B cell (primary cell): ENCODE measurements around the gene ADAMTSL1. TPM values are rescaled to one million over a fixed set of nuclear protein-coding genes. Genes with fewer than 3 reads are reported as not detected.

ENCODE experiments used
- ATAC-seq: fragments of 200-7000 bp; cut with Tn5 transposase; one replicate; pipeline ENCODE4 v1.10.0; 2021; ENCODE audit warnings: low read depth, mild to moderate bottlenecking, moderate number of reproducible peaks, moderate library complexity
- CTCF ChIA-PET: fragments of 350-600 bp; sonication (Branson Sonifier 250); formaldehyde crosslinking; loops from one replicate; lab custom pipeline; 2021; ENCODE audit warnings: antibody characterized with exemption, inconsistent platforms; lab: Charles Lee
- POLR2A ChIA-PET: fragments of 350-600 bp; sonication (Branson Sonifier 250); formaldehyde crosslinking; loops from one replicate; lab custom pipeline; 2021; ENCODE audit warnings: antibody characterized with exemption; lab: Charles Lee
- DNase-seq: peaks from one replicate; pipeline ENCODE4 v3.0.0; 2013
- H2AFZ ChIP-seq: 2 replicates; pipeline ENCODE4 v1.6.1; 2012; ENCODE audit warnings: mild to moderate bottlenecking, low read depth, low read length; ENCODE audit not compliant: insufficient read depth, poor library complexity, severe bottlenecking
- H3K27ac ChIP-seq, 2 donors: 1 replicate in 1 of 2; 2 replicates in 1 of 2; pipeline ENCODE4 v1.5.1; 2012 to 2013; ENCODE audit warnings: low read length in 2 of 2, mild to moderate bottlenecking in 2 of 2, moderate library complexity in 1 of 2
- H3K27me3 ChIP-seq, 4 experiments: fragments of 200-600 bp in 1 of 4; sonication (generic) in 1 of 4; replicated peaks in 1 of 4; 1 replicate in 2 of 4; 2 replicates in 2 of 4; pipeline versions ENCODE4 v1.6.1 to v1.7.0; 2013 to 2016; ENCODE audit warnings: low read length in 3 of 4, mild to moderate bottlenecking in 2 of 4, mixed read lengths in 1 of 4, moderate library complexity in 1 of 4; ENCODE audit not compliant: insufficient read depth in 4 of 4, control insufficient read depth in 3 of 4; ENCODE audit errors: control extremely low read depth in 1 of 4
- H3K36me3 ChIP-seq, 2 experiments: replicated peaks in 1 of 2; 1 replicate in 1 of 2; 2 replicates in 1 of 2; pipeline versions ENCODE4 v1.6.1 to v1.7.1; 2013; ENCODE audit warnings: low read length in 1 of 2; ENCODE audit not compliant: insufficient read depth in 2 of 2, control insufficient read depth in 1 of 2; ENCODE audit errors: control extremely low read depth in 1 of 2, extremely low read depth in 1 of 2
- H3K4me1 ChIP-seq, 2 donors: fragments of 200-600 bp in 1 of 2; sonication (generic) in 1 of 2; 1 replicate in 1 of 2; 2 replicates in 1 of 2; pipeline versions ENCODE4 v1.5.1 to v1.6.1; 2013 to 2017; ENCODE audit warnings: low read length in 2 of 2; ENCODE audit not compliant: control insufficient read depth in 2 of 2, insufficient read depth in 2 of 2
- H3K4me2 ChIP-seq: replicated peaks from 2 replicates; pipeline ENCODE3; 2012; ENCODE audit warnings: mild to moderate bottlenecking, low read depth, low read length; ENCODE audit not compliant: poor library complexity, severe bottlenecking
- H3K4me3 ChIP-seq, 5 experiments: fragments of 200-600 bp in 1 of 5; sonication (generic) in 1 of 5; 1 replicate in 3 of 5; 2 replicates in 2 of 5; pipeline versions ENCODE4 v1.5.1 to v1.7.0; 2011 to 2016; ENCODE audit warnings: low read length in 4 of 5, mild to moderate bottlenecking in 4 of 5, low read depth in 2 of 5, control low read depth in 1 of 5, moderate library complexity in 1 of 5; ENCODE audit not compliant: insufficient read depth in 1 of 5; ENCODE audit errors: control extremely low read depth in 1 of 5, extremely low read depth in 1 of 5
- H3K79me2 ChIP-seq: fragments of 200-600 bp; sonication (generic); one replicate; pipeline ENCODE4 v1.6.0; 2016; ENCODE audit warnings: low read length; ENCODE audit not compliant: control insufficient read depth, insufficient read depth
- H3K9ac ChIP-seq: fragments of 200-600 bp; sonication (generic); 2 replicates; pipeline ENCODE4 v1.6.1; 2017; ENCODE audit warnings: mild to moderate bottlenecking, low read length, moderate library complexity
- H3K9me3 ChIP-seq, 3 donors: one replicate each; pipeline versions ENCODE4 v1.6.1 to v1.7.1; 2013; ENCODE audit warnings: low read length in 2 of 3; ENCODE audit not compliant: control insufficient read depth in 2 of 3, insufficient read depth in 1 of 3; ENCODE audit errors: control extremely low read depth in 1 of 3
- H4K20me1 ChIP-seq: 2 replicates; pipeline ENCODE4 v1.6.0; 2012; ENCODE audit warnings: mild to moderate bottlenecking, low read length; ENCODE audit not compliant: insufficient read depth, control insufficient read depth, poor library complexity, severe bottlenecking
- H3K27ac Mint-ChIP-seq: one replicate; pipeline ENCODE4 v1.8.0; 2021; ENCODE audit warnings: mixed read lengths
- H3K27me3 Mint-ChIP-seq: one replicate; pipeline ENCODE4 v1.8.0; 2021; ENCODE audit warnings: mixed read lengths
- H3K4me1 Mint-ChIP-seq: one replicate; pipeline ENCODE4 v1.8.0; 2021; ENCODE audit warnings: mixed read lengths
- H3K4me3 Mint-ChIP-seq: one replicate; pipeline ENCODE4 v1.8.0; 2021; ENCODE audit warnings: mixed read lengths
- H3K9me3 Mint-ChIP-seq: one replicate; pipeline ENCODE4 v1.8.0; 2022; ENCODE audit warnings: mixed read lengths; ENCODE audit not compliant: insufficient read depth
- CTCF ChIP-seq: fragments of 200-600 bp; IDR thresholded peaks from one replicate; pipeline ENCODE4 v1.8.0; 2022; ENCODE audit warnings: antibody characterized with exemption, mild to moderate bottlenecking
- EZH2 ChIP-seq: IDR thresholded peaks from 2 replicates; pipeline ENCODE4 v1.6.1; 2012; ENCODE audit warnings: borderline replicate concordance, low read depth, mild to moderate bottlenecking, moderate library complexity, low read length; ENCODE audit not compliant: insufficient read depth, poor library complexity, severe bottlenecking
- WGBS: methylation state at CpG from one replicate; pipeline ENCODE4 v1.1.5; 2013; ENCODE audit warnings: missing lambda C conversion rate; ENCODE audit not compliant: insufficient coverage; 5-methylcytosine and 5-hydroxymethylcytosine counted together
- intact Hi-C: fragments of 100-400 bp; cut with micrococcal nuclease; formaldehyde crosslinking; loops from one replicate; pipeline ENCODE4 v1.10.0; 2022
- polyA plus RNA-seq: library from polyadenylated mRNA; depleted of rRNA; stranded (reverse); fragments of >200 nt; gene quantifications from 2 replicates; pipeline ENCODE4 v1.2.3, GENCODE V29; 2012
- total RNA-seq, 2 donors: library from RNA; stranded (reverse); fragments of 120-200 nt in 1 of 2; gene quantifications; 1 replicate in 1 of 2; 2 replicates in 1 of 2; pipeline versions ENCODE4 v1.2.3 to v1.2.4, GENCODE V29; 2013 to 2022

The ADAMTSL1 gene
- total and polyA plus RNA-seq, 2 donors (not counting 1 experiment from before 2014, with no cell fraction given), result not detected

- no peaks in the 10 kb centered on the region for H3K36me3 ChIP-seq
- no peaks in the 10 kb centered on the region for H3K4me1 Mint-ChIP-seq
- ChIA-PET POLR2A (no interaction called here), CTCF (no interaction called here)
- H3K27me3 Mint-ChIP-seq, result no peaks in the 10 kb centered on the region
- no peak overlapping the region for H3K4me3 ChIP-seq
- H2AFZ ChIP-seq, result no peak overlapping the region
- peaks cover 2% of the 10 kb centered on the region for H3K9me3 Mint-ChIP-seq
- no peak overlapping the region for H3K27ac Mint-ChIP-seq
- DNase-seq (no peak), ATAC-seq (no peak)
- no peak overlapping the region for H3K4me2 ChIP-seq
- H3K79me2 ChIP-seq, result no peaks in the 10 kb centered on the region
- no peaks in the 10 kb centered on the region for H4K20me1 ChIP-seq
- no CpG with 5 or more reads among the region's 1 CpG for WGBS
- no peaks in the 10 kb centered on the region for H3K4me1 ChIP-seq
- no peak overlapping the region for H3K9ac ChIP-seq
- H3K4me3 Mint-ChIP-seq, result no peak overlapping the region
- intact Hi-C loops, result no loop called here
- no peaks in the 10 kb centered on the region for H3K27me3 ChIP-seq
- no peaks in the 10 kb centered on the region for H3K9me3 ChIP-seq
- no peak for TF ChIP-seq EZH2
- no peak for TF ChIP-seq CTCF
- no peak overlapping the region for H3K27ac ChIP-seq
Observed at GRCh38 chr9:18575686-18576085, 101.7 kb downstream of the ADAMTSL1 start.

- H3K27me3 Mint-ChIP-seq, result no peaks in the 10 kb centered on the region
- DNase-seq, result no peak
- no CpG with 5 or more reads among the region's 2 CpGs for WGBS
- Histone ChIP-seq H3K9ac (no peak overlapping the region), H3K36me3 (no peaks in the 10 kb centered on the region), H3K79me2 (no peaks in the 10 kb centered on the region), H3K4me2 (no peak overlapping the region), H3K27ac (no peak overlapping the region), H2AFZ (no peak overlapping the region), H3K27me3 (no peaks in the 10 kb centered on the region), H3K4me3 (no peak overlapping the region), H3K9me3 (no peaks in the 10 kb centered on the region), H4K20me1 (no peaks in the 10 kb centered on the region), H3K4me1 (no peaks in the 10 kb centered on the region)
- ChIA-PET POLR2A (no interaction called here), CTCF (no interaction called here)
- no peak overlapping the region for H3K27ac Mint-ChIP-seq
- TF ChIP-seq CTCF (no peak), EZH2 (no peak)
- peaks cover 2% of the 10 kb centered on the region for H3K9me3 Mint-ChIP-seq
- H3K4me1 Mint-ChIP-seq, result no peaks in the 10 kb centered on the region
- ATAC-seq, result no peak
- intact Hi-C loops, result no loop called here
- no peak overlapping the region for H3K4me3 Mint-ChIP-seq
Observed at GRCh38 chr9:18579536-18579935, 105.6 kb downstream of the ADAMTSL1 start.
